CD4-positive, alpha-beta T cell treated with Interleukin-4 for 4 hours (primary cell): ENCODE measurements around the gene DTYMK.

ENCODE experiments used
- DNase-seq: peaks from one replicate; pipeline ENCODE4 v3.0.0-alpha.2; 2020

Gene DTYMK

DNA sequence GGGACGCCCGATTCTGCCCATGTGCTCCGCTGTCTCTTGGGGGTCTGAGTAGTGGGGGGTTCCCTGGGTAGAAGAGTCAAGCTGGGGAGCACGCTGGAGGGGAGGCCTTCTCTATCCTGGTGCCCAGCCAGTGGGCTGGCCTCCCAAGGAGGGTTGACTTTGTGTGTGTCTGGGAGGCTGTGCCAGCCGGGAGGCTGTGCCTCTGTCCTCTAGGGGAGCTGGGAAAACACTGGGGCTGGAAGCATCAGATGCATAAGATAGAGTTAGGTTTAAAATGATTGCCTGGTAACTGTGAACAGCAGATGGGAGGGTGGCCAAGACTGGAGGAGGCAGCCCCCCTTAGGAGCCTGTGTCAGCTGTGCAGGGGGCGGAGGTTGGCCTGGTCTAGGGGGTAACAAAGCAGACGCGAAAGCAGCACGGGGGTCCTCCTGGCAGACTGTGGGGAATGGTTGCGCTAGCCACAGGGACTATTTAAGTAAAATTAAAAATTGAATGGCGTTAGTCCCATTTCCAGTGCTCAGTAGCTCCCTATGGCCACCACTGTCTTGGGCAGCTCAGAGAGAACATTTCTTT, 16.5 kb upstream of the DTYMK start:
- DNase-seq = no peak

DNA sequence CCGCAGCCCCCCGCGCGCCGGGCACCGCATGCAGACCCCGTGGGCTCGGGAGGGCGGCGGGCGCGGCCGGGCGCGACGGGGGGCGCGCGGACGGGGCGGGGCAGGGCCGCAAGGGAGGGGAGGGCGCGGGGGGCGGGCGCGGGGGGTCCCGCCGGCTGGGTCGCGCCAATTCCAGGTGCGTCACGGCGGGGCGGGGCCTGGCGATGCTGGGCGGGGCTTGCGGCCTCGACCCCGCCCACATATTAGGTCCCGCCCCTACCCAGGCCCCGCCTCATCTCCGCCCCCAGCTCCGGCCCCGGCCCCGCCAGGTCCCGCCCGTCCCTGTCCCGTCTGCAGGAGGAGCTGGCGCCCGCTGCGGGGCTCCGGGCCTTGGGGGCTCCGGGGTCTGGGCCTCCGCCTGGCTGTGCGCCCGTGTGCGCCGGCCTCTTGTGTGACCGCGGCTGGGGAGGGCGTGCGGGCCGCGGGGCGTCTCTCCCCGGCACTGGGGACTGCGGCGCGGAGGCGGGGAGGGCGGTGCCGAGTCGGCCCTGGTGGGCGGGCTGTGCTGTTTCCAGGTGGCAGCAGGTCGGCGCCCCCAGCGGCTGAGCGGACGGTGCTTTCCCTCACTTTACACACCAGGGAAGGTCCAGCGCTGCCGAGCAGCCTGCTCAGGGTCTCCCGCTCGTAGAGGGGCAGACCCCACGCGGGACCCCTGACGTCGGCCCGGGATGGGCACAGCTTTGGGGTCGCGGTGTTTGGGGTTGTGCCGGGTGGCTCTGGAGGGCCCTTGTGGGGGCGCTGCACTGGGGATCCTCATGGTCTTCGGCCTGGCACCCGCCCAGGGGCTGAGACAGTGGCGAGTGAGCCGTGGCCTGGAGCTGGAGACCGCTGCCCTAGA, 15.8 kb upstream of the DTYMK start:
- peak; percentile 85 for DNase-seq

DNA sequence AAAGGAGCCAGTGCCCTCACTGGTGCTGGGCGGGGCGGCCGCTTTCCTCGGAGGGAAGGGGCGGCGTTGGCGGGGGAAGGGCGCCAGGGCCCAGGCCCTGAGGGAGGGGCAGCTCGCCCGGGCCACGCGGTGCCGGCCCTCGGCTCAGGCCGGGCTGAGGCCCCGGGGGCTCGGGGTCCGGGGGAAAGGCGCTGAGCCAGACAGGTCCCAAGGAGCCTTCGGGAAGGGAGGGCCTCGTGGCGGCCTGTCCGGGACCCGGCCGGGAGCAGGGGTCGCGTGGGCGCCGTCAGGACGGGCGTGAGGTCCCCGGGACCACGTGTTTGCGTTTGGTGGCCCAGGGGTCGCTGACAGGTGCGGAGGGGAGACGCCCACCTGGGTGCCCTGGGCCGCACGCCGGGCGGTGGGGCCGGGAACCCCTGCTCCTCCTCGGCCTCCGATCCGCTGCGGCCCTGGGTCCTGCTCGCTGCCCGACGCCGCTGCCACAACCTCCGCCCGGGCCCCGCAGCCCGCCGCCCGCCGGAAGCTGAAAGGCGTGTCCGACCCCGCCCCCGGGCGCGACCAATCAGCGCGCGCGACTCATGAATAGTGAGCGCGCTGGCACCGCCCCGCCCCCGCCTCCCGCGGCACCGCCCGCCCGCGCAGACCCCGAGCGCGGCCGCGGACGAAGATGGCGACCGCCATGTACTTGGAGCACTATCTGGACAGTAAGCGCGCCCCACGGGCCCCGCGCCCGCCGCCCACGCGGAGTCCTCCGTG, 15.0 kb upstream of the DTYMK start, which contains the start of gene ING5:
TSS of gene ING5 (plus strand) at position 641 of the 756 bp plus-strand sequence. CDS start at position 668, 27 bp downstream.
- peak; percentile 94 for DNase-seq

- no peak for DNase-seq
Measured at GRCh38 chr2:241701149-241701398, 14.5 kb upstream of the DTYMK start.

- DNase-seq = no peak
Measured at GRCh38 chr2:241695651-241696050, 9.0 kb upstream of the DTYMK start.

- DNase-seq = no peak
Measured at GRCh38 chr2:241692448-241692847, 5.8 kb upstream of the DTYMK start.

DNA sequence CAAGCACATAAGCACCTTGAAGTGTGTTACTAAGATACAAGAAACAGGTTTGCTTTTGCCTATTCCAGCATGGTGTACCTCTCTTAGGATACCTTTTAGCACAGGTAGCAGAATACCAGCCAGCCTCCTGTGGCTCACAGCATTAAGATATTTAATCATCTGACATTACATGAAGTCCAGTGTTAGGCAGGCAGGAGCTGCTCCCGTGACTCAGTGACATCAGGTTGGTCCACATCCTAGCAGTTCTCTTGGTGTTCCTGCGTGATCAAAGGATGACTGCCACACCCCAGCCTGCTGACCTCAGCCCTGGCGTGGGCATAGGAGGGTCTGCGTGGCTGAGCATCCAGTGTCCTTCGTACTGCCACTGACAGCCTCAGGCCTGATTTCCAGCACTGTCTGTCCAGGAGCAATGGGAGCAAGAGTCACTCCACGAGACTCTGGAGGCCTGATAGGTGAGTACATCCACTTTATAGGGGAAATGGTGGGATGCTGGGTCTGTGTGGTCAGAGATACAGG, 3.6 kb upstream of the DTYMK start:
- DNase-seq = no peak

- no peak for DNase-seq
Measured at GRCh38 chr2:241689306-241689705, 2.7 kb upstream of the DTYMK start.

GRCh38 chr2:241686324-241686649, 328 bp downstream of the DTYMK start:
- DNase-seq = no peak

DNA sequence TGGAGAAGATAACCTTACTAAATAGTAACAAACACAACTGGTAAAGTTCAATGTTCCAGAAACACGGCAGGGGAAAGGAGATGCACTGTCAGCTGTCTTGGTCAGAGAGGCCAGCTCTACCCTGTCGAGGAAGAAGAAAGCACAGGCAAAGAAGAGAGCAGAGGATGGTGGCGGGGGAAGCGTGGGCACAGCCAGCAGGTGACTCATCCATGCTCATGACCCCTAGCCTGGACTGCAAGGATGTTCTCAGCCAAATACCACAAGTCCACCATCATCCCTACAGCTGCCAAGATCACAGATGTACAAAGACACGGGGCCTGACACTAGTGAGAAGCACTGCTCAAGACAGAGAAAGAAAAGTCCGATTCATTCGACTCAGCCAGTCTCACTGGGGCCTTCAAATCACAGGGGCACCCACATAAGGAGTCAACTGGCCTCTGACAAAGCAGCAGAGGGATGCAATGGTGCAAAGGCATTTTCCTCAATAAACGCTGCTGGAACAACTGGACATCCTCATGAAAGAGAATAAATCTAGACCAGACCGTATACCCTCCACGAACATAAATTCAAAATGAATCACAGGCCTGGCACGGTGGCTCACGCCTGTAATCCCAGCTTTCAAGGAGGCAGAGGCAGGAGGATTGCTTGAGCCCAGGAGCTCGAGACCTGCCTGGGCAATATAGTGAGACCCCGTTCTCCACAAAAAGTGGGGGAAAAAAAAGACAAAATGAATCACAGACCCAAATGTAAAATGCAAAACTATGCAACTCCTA, 5.6 kb downstream of the DTYMK start:
- DNase-seq = no peak

DNA sequence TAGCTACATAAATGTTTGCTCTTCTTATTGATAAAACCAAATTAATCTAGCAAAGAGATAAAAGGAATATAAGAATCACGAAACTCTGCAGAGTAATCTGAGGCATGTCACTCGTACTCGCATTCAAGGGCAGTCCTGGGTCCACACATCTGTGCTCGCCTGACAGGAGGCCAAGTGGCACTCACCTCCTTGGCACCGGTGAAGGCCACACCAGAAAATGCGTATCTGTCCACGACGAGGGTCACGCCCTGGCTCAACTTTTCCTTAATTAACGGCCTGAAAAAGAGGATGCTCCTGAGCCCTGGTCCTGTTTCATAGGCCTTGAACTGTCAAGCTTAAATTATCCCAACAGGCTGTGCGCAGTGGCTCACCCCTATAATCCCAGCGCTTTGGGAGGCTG, 6.6 kb downstream of the DTYMK start:
- DNase-seq = no peak

- no peak for DNase-seq
Measured at GRCh38 chr2:241678784-241679540, 7.7 kb downstream of the DTYMK start.

- DNase-seq = no peak
Measured at GRCh38 chr2:241678307-241678706, 8.3 kb downstream of the DTYMK start.

DNA sequence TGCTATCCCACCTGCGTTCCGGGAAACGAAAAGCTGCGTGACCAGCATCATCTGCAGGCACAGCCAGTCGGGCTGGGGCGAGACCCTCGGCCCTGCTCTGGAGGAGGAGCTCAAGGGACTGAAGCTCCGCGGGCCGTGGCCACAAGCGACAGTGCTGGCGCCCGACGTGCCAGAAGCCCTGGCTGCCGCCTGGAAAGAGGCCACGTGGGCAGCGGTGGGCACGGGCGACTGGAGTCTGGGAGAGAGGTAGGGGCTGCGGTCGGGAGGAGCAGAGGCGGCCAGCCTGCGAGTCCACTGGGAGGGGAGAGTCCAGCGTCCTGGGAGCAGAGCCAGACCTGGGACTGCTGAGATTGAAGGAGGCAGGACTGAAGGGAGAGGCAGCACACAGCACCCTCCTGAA, 9.2 kb downstream of the DTYMK start:
- no peak for DNase-seq

GRCh38 chr2:241676665-241677064, 9.9 kb downstream of the DTYMK start:
- no peak for DNase-seq

GRCh38 chr2:241675885-241676284, 10.7 kb downstream of the DTYMK start:
- no peak for DNase-seq

DNA sequence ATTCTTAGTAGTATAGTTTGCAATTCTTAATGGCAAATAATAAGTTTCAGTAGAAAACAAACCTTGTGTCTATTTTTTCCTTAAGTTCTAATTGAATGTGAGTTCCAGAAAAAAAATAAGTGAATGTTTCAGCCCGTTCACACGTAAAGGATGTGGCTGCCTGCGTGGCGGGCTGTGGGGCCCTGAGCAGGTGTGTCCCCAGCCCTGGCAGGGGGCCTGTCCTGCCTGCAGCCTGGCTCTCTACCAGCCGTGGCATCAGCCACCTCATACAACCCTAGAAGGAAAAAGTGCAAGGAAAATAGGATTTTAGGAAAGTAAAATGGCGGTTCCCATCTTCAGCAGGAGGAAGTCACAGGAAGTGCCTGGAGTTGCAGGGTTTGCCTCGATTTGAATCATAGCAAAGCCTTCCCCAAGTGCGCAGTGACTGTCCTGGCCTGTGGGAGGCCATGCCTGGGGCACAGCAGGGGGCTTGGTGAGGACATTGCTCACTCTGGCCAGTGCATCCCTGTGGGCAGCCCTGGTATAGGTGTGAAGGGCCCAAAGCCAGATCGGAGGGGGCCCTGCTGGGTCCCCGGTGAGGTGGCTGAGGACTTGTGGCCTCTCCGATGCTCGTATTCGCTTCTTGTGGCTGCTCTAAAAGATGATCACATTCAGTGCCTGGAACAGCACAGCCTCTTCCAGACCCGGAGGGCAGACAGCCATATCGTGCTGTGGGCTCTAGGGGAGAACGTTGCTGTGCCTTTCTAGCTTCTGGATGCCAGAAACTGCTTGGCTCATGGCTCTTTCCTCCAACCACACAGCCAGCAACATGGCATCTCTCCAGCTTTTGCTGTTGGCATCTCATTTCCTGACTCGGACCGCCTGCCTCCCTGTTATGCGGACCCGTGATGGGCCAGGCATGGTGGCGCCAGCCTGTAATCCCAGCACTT, 12.6 kb downstream of the DTYMK start:
- no peak for DNase-seq

DNA sequence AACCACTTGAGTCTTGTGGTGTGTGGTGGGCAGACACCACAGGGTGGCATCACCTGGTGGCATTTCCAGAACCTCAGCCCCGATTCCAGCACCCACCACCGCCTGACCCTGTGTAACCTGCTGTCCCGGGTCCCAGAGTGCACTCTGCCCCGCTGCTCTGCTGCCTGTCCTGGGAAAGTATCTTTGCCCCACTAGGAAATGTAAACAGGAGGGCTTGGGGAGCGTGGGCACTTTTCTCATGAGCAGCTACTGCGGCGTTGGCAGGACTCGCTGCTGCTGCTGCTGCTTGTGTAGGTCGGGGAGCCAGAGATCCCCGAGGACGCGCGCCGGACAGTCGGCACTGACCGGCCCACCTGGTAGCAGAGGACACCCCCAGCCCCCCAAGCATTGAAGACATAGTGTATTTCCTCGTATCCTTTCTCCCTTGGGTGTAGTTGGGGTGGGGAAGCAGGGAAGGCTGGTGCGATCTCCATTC, 13.4 kb downstream of the DTYMK start:
- no peak for DNase-seq

DNA sequence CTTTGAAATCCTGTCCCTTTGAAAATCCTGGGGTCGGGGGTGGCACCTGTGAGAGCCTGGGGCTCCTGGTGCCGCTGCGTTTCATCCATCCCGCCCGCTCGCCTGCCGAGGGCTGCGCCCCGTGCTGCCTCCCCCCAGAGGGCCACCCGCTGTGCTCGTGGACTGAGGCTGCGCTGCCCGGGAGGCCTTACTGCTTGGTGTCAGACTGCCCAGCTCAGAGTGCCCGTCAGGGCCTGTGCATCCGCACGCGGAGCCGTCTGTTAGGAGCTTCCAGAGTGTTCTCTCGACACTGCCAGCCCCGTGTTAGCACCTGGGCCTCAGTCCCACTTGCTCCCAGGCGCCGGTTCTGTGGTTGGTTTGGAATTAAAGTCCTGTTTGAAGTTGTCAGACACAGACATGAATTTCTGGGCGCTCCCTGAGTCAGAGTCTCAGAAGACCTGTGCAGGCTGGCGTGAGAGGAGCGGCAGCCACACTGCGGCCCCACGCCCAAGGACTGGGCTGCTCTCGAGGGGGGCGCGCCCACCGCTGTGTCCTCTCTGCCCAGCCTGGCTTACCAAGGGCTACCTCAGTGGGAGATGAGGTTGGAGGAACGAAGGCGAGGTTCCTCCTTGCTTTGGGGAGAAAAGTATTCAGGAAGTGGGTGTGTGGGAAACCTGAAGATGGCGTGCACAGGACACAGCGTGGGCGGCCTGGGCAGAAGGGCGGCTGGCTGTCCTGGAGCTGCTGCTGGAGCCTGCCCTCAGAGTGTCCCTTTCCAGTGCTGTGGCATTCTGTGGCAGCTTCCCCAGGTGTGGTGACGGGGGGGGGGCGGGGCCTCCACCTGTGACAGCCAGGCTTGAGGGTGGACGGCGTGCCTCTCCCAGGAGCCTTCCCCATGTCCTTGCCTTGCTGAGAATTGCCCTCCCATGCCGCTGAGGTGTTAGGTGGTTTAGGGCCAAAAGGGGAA, 14.1 kb downstream of the DTYMK start:
- no peak for DNase-seq
